Lower leg skin (tissue), 4 donors: Measurements from ENCODE around the gene FN3K. TPM values are rescaled to one million over a fixed set of nuclear protein-coding genes. Genes with fewer than 3 reads are reported as not detected.
A peak's percentile ranks its signal among the peaks of the same experiment; 100 is the strongest.

ENCODE experiments used
- DNase-seq, 2 donors: peaks; one replicate each; pipeline ENCODE4 v3.0.0-alpha.2; 2019; ENCODE audit warnings: low spot score in 2 of 2
- H3K4me3 ChIP-seq: fragments of 200-600 bp; sonication (generic); 2 replicates; pipeline ENCODE4 v1.5.1; 2017; ENCODE audit warnings: mild to moderate bottlenecking, low read depth; ENCODE audit not compliant: poor library complexity, severe bottlenecking
- POLR2A ChIP-seq, 2 donors: fragments of 450-650 bp; IDR thresholded peaks; one replicate each; pipeline ENCODE4 v1.6.1; 2016 to 2017; ENCODE audit warnings: antibody characterized with exemption in 2 of 2, mild to moderate bottlenecking in 1 of 2, moderate library complexity in 1 of 2
- WGBS, 2 donors: methylation state at CpG; one replicate each; pipeline ENCODE4 v1.1.5; 2018; 5-methylcytosine and 5-hydroxymethylcytosine counted together
- intact Hi-C: fragments of 100-400 bp; cut with DNase I; formaldehyde crosslinking; loops from one replicate; pipeline ENCODE4 v1.15.0; 2023; ENCODE audit warnings: low total_unique reads
- total RNA-seq, 4 donors: library from RNA; depleted of rRNA; stranded (reverse); fragments of >200 nt; gene quantifications; one replicate each; pipeline ENCODE4 v1.1.0, GENCODE V29; 2016
- TF ChIP-seq, protein P1 (sequence below), 3 donors: fragments of 450-650 bp; IDR thresholded peaks; one replicate each; pipeline ENCODE4 v1.5.1; 2016; ENCODE audit warnings: antibody characterized with exemption in 3 of 3, mild to moderate bottlenecking in 3 of 3, moderate library complexity in 2 of 3

Gene FN3K
- total RNA-seq, 4 donors from 2014 or later = 1.4 to 4.8 (median 3.3) TPM

- WGBS, 2 donors = 95 to 96% methylated on average over 12 of the region's 13 CpGs
- H3K4me3 ChIP-seq = no peak overlapping the region
- no peak for TF ChIP-seq POLR2A (IDR thresholded peaks at IDR 0.05)
- TF ChIP-seq, protein P1, sequence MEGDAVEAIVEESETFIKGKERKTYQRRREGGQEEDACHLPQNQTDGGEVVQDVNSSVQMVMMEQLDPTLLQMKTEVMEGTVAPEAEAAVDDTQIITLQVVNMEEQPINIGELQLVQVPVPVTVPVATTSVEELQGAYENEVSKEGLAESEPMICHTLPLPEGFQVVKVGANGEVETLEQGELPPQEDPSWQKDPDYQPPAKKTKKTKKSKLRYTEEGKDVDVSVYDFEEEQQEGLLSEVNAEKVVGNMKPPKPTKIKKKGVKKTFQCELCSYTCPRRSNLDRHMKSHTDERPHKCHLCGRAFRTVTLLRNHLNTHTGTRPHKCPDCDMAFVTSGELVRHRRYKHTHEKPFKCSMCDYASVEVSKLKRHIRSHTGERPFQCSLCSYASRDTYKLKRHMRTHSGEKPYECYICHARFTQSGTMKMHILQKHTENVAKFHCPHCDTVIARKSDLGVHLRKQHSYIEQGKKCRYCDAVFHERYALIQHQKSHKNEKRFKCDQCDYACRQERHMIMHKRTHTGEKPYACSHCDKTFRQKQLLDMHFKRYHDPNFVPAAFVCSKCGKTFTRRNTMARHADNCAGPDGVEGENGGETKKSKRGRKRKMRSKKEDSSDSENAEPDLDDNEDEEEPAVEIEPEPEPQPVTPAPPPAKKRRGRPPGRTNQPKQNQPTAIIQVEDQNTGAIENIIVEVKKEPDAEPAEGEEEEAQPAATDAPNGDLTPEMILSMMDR (IDR thresholded peaks at IDR 0.05) = no peak
- intact Hi-C loops = no loop called here
- no peak for DNase-seq
Measured at GRCh38 chr17:82790391-82790790, 55.0 kb downstream of the FN3K start.

- 84 to 85% methylated on average over 12 of the region's 12 CpGs for WGBS, 2 donors
- TF ChIP-seq POLR2A (IDR thresholded peaks at IDR 0.05) = no peak
- TF ChIP-seq, protein P1 (IDR thresholded peaks at IDR 0.05) = no peak
- no peak overlapping the region for H3K4me3 ChIP-seq
- DNase-seq = no peak
- intact Hi-C loops = no loop called here
Measured at GRCh38 chr17:82791532-82791931, 56.1 kb downstream of the FN3K start.

DNA sequence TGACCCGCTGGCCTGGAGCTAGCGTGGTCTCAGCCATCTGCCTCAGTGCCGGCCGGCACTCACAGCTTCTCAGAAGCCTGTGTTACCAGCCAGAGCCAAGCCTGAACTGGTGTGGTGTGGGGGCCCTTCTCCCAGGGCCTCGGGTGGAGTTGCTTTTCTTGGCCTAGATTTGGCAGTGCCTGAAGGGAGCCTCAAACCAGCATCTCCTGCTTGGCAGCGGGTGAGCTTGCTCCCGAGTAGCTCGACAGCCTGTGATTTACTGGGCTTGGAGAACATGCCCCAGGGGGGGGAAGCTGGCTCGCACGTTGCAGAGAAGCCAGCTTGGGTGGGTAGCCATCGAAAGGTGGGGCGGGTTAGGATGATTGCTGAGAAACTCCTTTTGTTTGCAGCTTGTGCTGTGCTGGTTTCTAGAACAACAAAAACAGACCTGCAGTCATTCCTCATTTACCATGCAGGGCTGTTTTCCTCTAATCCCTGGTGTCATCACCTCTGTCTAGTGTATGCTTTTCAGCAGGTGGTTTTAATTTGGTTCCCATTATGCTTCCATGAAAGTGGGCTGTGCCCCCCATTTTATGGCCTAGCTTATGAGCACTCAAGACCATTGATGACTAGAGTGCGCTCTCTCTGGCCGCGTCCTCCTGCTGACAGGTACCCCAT is 58.7 kb downstream of the FN3K start:
- 41 to 55% methylated on average over 11 to 15 of the region's 15 CpGs for WGBS, 2 donors
- intact Hi-C loops = no loop called here
- no peak for TF ChIP-seq POLR2A (IDR thresholded peaks at IDR 0.05)
- TF ChIP-seq, protein P1 (IDR thresholded peaks at IDR 0.05) = no peak
- H3K4me3 ChIP-seq = no peak overlapping the region
- DNase-seq = peak in 1 of 2 donors; percentile 72

DNA sequence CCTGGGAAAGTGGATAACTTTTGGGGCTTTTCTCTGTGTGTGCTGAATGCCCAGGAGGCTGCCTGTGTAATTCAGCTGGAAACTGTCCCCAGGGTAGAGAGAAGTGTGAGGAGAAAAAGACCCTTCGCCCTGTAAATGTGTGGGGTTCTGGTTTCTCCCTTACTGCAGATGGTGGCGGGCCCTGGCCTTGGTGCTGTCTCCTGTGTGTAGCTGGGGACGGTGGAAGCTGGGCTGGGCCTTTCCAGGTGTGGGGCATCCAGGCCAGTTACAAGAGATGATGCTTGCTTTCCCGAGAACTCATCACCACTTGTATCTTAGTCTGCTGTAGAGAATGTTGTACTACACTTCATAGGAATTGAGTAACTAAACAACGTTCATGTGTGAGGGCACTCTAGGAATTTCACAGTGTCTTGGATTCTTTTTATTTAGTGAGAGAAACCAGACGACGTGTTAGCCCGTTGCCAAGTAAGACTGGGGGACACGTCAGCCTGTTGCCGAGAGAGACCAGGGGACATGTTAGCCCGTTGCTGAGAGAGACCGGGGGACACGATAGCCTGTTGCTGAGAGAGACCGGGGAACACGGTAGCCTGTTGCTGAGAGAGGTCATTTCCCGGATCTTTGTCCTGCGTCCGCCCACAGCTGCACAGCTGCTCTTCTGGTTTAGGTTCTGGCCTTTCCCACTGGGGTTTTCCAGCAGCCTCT is 59.5 kb downstream of the FN3K start:
- no peak for DNase-seq
- TF ChIP-seq, protein P1 (IDR thresholded peaks at IDR 0.05) = no peak
- H3K4me3 ChIP-seq = no peak overlapping the region
- WGBS, 2 donors = 78 to 92% methylated on average over 18 of the region's 18 CpGs
- intact Hi-C loops = no loop called here

DNA sequence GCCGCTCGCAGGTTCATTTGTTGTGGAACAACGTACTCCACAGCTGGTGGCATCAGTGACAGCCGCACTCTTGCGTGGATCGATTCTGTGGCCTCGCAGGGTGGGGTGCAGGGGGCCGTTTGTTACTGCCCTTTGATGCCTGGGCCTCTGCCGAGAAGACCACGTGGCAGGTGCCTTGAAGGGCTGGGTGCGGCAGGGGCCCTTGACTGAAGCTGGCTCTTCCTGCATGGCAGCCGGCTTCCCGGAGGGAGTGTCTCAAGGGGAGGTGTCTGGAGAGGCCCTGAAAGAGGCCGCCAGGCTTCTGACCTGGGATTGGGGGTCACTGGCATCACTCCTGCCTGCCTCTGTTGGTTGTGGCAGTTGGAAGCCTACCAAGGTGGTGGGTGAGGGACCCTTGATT is 60.2 kb downstream of the FN3K start:
- 83 to 91% methylated on average over 10 to 14 of the region's 14 CpGs for WGBS, 2 donors
- intact Hi-C loops = no loop called here
- H3K4me3 ChIP-seq = no peak overlapping the region
- TF ChIP-seq, protein P1 (IDR thresholded peaks at IDR 0.05) = no peak
- TF ChIP-seq POLR2A (IDR thresholded peaks at IDR 0.05) = no peak
- no peak for DNase-seq
